ENCODE results near the gene ACKR2.

ACKR2 gene

DNA sequence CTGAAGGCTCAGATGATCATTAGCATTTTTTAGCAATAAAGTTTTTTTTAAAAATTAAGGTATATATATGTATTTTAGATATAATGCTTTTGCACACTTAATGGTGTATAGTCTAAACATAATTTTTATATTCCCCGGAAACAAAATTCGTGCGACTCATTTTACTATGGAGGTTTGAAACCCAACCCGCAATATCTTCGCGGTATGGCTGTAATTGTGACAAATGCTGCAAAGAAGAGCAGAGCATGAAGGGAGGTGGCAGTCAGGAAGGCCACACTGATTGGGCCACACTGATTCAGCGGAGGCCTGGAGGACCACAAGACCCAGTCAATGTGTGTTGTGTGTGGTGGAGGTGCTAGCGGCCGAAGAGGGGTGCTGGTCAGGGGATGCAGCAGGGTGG lies 70.9 kb downstream of the ACKR2 start:
- TF ChIP-seq, protein P1, sequence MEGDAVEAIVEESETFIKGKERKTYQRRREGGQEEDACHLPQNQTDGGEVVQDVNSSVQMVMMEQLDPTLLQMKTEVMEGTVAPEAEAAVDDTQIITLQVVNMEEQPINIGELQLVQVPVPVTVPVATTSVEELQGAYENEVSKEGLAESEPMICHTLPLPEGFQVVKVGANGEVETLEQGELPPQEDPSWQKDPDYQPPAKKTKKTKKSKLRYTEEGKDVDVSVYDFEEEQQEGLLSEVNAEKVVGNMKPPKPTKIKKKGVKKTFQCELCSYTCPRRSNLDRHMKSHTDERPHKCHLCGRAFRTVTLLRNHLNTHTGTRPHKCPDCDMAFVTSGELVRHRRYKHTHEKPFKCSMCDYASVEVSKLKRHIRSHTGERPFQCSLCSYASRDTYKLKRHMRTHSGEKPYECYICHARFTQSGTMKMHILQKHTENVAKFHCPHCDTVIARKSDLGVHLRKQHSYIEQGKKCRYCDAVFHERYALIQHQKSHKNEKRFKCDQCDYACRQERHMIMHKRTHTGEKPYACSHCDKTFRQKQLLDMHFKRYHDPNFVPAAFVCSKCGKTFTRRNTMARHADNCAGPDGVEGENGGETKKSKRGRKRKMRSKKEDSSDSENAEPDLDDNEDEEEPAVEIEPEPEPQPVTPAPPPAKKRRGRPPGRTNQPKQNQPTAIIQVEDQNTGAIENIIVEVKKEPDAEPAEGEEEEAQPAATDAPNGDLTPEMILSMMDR (IDR thresholded peaks at IDR 0.05): no peak

DNA sequence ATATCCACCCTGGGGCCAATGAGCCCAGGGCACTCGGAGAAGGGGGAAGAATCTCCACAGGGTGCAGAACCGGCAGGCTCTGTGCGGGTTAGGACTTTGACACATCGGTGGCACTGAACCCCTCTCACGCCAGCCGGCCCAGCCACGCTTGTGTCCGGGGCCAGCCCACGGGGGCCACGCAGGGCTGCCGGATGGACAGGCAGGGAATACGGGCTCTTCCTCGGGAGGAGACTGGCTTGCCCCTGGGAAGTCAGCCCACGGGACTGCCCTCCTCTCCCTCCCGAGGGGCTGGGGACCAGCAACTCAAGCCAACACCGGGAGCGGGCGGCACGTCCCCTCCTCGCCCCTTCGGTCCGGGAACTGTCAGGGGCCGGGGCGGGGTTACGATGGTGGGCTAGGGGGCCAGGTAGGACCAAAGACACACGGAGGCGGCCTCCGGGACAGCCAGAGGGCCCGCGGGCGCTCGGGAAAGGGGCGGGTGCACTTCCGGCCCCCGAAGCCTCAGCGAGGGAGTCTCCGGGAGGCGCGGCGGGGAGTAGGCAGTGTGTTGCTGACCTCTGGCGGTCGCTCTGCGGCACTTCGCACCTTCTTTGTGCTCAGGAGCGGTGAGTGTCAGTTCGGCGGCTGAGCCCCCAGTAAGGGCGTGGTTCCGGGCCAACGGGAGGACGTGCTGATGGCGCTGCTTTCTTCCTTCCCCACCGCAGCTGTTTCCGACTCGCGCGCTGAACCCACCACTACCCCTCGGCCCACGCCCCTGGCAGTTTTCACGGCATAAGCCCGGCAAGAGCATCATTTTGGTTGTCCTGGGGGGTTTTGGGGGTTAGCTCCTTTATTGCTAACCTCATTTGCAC lies 71.6 kb downstream of the ACKR2 start:
- TF ChIP-seq, protein P1 (IDR thresholded peaks at IDR 0.05): peak; percentile 87

DNA sequence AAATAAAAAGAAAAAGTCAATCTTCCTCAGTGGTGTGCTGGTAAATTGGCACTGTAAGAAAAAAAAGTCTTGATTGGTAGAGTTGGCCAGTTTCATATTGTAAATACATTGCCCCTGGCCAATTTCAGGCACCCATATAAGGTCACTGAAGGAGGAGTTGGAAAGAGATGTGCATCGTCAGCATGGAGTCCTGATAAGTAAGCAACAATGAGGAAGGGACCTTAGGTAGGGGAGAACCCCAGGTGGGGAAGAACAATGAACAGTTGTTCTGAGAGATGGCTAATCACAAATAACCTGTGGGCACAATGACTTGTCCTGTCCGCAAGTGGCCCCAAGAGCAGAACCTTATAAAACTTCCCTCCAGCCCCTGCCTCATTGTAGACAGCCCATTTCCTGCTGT lies 75.1 kb downstream of the ACKR2 start:
- TF ChIP-seq, protein P1 (IDR thresholded peaks at IDR 0.05): no peak

DNA sequence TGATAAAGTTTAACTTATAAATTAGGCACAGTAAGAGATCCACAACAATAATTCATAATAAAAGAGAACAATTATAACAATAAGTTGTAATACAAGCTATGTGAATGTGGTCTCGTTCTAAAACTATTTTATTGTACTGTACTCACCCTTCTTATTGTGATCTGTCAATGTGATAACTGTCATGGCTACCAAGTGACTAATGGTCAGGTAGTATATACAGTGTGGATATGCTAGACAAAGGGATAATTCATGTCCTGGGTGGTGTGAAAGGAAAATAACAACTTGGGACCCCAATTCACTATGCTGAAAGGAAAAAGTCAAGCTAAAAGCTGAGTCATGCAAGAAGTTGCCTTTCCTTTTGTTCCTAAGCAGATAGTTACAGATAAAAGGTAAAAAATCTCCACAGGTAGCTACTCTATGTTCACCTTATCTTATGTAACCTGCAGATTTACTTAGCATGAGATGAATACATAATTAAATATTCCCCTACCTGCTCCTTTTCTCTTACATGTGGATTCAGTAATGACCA lies 77.1 kb downstream of the ACKR2 start:
- TF ChIP-seq, protein P1 (IDR thresholded peaks at IDR 0.05): no peak

DNA sequence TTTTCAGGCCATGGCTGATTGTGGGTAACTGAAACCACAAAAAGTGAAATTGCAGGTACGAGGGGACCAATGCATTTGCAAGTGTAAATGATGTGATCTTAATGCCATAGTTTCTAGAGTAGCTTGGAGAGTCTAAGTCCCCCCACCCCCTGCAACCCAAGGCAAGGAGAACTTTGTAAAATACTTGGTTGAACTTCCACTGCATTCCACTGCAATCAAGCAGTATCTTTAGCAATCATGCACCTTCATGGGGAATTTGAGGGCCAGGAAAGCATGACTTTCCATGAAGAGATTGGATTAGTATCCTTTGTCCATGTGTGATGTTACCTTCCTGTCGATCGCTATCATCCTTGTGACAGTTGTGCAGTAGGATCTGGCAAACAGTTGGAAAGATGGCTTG lies 77.8 kb downstream of the ACKR2 start:
- TF ChIP-seq, protein P1 (IDR thresholded peaks at IDR 0.05): no peak

DNA sequence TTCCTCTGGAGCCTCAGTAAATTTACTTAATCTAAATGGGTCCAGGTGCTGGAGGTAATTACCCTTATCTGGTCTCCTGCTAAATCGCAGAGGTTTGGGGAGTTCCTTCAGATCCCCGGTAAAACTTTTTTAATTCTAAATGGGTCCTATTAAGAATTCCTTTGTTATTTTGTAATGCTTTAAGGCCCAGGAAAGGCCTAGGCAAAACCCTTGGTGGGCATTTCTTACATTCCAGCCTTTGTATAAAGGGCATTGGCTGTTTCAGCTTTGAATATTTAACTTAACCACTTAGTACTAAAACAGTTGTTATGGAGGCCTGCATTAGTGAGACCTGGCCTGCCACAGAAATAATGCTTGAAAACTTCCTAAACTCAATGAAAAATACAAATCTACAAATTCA lies 81.8 kb downstream of the ACKR2 start:
- TF ChIP-seq, protein P1 (IDR thresholded peaks at IDR 0.05): no peak

DNA sequence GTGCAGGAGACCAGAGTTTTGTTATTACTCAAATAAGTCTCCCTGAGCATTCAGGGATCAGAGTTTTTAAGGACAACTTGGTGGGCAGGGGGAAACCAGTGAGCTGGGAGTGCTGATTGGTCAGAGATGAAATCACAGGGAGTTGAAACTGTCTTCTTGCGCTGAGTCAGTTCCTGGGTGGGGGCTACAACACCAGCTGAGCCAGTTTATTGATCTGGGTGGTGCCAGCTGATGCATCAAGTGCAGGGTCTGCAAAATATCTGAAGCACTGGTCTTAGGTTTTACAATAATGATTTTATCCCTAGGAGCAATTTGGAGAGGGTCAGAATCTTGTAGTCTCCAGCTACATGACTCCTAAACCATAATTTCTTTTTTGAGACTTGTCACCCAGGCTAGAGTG lies 82.9 kb downstream of the ACKR2 start:
- TF ChIP-seq, protein P1 (IDR thresholded peaks at IDR 0.05): no peak

All from LNCAP (cell line).